Suprapubic skin (tissue), 4 donors: Measurements from ENCODE around the gene VAV2.

Experiments
- POLR2A ChIP-seq, 2 donors: fragments of 450-650 bp; IDR thresholded peaks; one replicate each; pipeline ENCODE4 v1.6.1; 2017; ENCODE audit warnings: antibody characterized with exemption in 2 of 2, mild to moderate bottlenecking in 2 of 2, moderate library complexity in 2 of 2
- POLR2AphosphoS5 ChIP-seq, 3 donors: sonication (generic); formaldehyde crosslinking; IDR thresholded peaks; one replicate each; pipeline ENCODE4 v1.6.1; 2017; ENCODE audit warnings: antibody characterized with exemption in 3 of 3
- TF ChIP-seq, protein P1 (sequence below), 2 donors: fragments of 200-600 bp in 1 of 2; fragments of 450-650 bp in 1 of 2; sonication (generic) in 1 of 2; IDR thresholded peaks; one replicate each; pipeline ENCODE4 v1.5.1; 2016 to 2019; ENCODE audit warnings: antibody characterized with exemption in 2 of 2, mild to moderate bottlenecking in 1 of 2, moderate library complexity in 1 of 2

DNA sequence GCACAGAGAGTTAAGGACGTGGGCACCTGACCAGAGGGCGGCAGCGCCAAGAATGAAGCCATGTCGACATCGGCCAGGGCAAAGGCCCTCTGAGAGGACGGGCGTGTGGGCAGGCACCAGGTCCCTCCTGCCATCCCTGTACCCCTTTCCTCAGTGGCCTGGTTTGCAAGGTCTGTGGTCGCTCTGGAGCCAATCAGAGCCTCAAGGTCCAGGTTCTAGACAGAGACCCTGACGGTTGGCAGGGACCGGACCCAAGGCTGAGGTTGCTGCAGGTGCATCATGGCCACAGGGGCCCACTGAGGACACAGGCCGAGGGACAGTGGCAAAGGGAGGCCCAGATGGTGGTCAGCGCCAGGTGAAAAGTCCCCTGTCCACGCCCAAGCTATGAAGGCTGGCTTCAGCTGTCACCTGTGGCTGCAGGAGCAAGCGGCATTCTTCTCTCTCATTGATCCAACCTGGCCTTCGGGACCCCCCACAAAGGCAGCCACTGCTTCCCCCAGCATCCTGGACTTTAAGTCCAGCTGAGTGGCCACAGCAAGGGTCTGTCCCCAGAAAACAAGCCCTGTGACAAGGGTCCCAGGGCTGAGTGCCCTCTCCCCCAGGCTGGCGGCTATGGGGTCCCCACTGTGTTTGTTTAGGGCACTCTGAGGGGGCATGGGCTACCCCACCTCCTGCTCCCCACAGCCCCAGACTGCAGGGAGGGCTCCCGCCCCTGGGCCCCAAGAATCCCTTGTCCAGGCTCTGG is 48.9 kb downstream of the VAV2 start:
- TF ChIP-seq, protein P1, sequence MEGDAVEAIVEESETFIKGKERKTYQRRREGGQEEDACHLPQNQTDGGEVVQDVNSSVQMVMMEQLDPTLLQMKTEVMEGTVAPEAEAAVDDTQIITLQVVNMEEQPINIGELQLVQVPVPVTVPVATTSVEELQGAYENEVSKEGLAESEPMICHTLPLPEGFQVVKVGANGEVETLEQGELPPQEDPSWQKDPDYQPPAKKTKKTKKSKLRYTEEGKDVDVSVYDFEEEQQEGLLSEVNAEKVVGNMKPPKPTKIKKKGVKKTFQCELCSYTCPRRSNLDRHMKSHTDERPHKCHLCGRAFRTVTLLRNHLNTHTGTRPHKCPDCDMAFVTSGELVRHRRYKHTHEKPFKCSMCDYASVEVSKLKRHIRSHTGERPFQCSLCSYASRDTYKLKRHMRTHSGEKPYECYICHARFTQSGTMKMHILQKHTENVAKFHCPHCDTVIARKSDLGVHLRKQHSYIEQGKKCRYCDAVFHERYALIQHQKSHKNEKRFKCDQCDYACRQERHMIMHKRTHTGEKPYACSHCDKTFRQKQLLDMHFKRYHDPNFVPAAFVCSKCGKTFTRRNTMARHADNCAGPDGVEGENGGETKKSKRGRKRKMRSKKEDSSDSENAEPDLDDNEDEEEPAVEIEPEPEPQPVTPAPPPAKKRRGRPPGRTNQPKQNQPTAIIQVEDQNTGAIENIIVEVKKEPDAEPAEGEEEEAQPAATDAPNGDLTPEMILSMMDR (IDR thresholded peaks at IDR 0.05): no peak
- TF ChIP-seq POLR2AphosphoS5 (IDR thresholded peaks at IDR 0.05) (no peak), POLR2A (IDR thresholded peaks at IDR 0.05) (no peak)
